UCSD-AML1 (cell line): ENCODE measurements around the gene MED7.

Experiments
- DNase-seq: peaks from one replicate; lab custom pipeline; 2025; ENCODE audit not compliant: unreplicated experiment; lab: John Stamatoyannopoulos, UW

Gene MED7

GRCh38 chr5:157107508-157107907 lies 35.2 kb downstream of the MED7 start:
- no peak for DNase-seq

GRCh38 chr5:157106630-157107461 lies 35.8 kb downstream of the MED7 start:
- DNase-seq, result peak; percentile 30

- DNase-seq, result peak; percentile 13
Observed at GRCh38 chr5:157100140-157100679, 42.5 kb downstream of the MED7 start.

GRCh38 chr5:157088342-157088990 lies 54.2 kb downstream of the MED7 start:
- DNase-seq, result no peak
